Measurements from ENCODE around the gene ATP6V0D1.

GRCh38 chr16:67438098-67438791 lies 42.7 kb downstream of the ATP6V0D1 start:
- TF ChIP-seq EZH2 (IDR thresholded peaks at IDR 0.05; ENCODE audit: borderline replicate concordance, insufficient read depth, low read length, poor library complexity, severe bottlenecking) (no peak), CTCF (IDR thresholded peaks at IDR 0.05; ENCODE audit: poor library complexity, severe bottlenecking) (no peak), POLR2AphosphoS5 (IDR thresholded peaks at IDR 0.05) (no peak), EP300 (conservative IDR thresholded peaks at IDR 0.05; ENCODE audit: poor library complexity, severe bottlenecking) (no peak), MXI1 (conservative IDR thresholded peaks at IDR 0.05; ENCODE audit: poor library complexity, severe bottlenecking) (no peak), TAF1 (IDR thresholded peaks at IDR 0.05; ENCODE audit: low read depth) (no peak)
